Nephron progenitor cell (in vitro differentiated cells): ENCODE measurements around the gene ERC2.

Experiments used
- DNase-seq: peaks from one replicate; pipeline ENCODE4 v3.0.0; 2021
- H3K27ac Mint-ChIP-seq: 2 replicates; pipeline ENCODE4 v1.8.0; 2021; ENCODE audit warnings: mild to moderate bottlenecking, moderate library complexity, mixed read lengths
- H3K27me3 Mint-ChIP-seq: 2 replicates; pipeline ENCODE4 v1.8.0; 2021; ENCODE audit warnings: mild to moderate bottlenecking, low read depth, mixed read lengths; ENCODE audit not compliant: poor library complexity
- H3K36me3 Mint-ChIP-seq: 2 replicates; pipeline ENCODE4 v1.8.0; 2021; ENCODE audit warnings: low read depth, mixed read lengths
- H3K4me1 Mint-ChIP-seq: 2 replicates; pipeline ENCODE4 v1.8.0; 2021; ENCODE audit warnings: mixed read lengths
- H3K4me3 Mint-ChIP-seq: 2 replicates; pipeline ENCODE4 v1.8.0; 2021; ENCODE audit warnings: mild to moderate bottlenecking, moderate library complexity, mixed read lengths
- H3K9me3 Mint-ChIP-seq: 2 replicates; pipeline ENCODE4 v1.8.0; 2021; ENCODE audit warnings: mild to moderate bottlenecking, moderate library complexity, mixed read lengths
- TF ChIP-seq, protein P1 (sequence below): fragments of 200-600 bp; sonication (generic); IDR thresholded peaks from 2 replicates; pipeline ENCODE4 v1.5.0; 2021; ENCODE audit warnings: antibody characterized with exemption

Gene ERC2

DNA sequence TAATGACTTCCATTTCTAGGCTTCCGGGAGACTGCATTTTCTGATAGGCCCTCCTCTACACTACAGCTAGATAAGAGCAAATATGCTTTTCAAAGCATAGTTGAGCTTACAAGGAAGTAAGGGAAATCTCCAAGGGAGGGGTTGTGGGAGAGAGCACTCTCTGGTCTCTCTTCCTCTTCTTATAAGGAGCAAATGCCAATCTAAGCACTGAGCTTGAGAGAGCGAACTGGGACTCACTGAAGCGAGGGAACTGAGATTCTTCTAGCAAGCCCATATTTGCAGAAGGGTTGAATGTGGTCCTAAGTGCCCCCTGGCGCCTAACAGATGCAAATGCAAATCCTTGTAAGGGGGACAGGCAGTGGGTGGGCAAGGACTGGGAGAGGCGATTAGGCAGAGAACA is 164.8 kb downstream of the ERC2 start:
- Mint-ChIP-seq H3K27ac (no peak overlapping the region), H3K4me1 (peaks cover 7% of the 10 kb centered on the region), H3K36me3 (no peaks in the 10 kb centered on the region), H3K4me3 (no peak overlapping the region), H3K27me3 (no peaks in the 10 kb centered on the region), H3K9me3 (no peaks in the 10 kb centered on the region)
- DNase-seq, result peak; percentile 60
- TF ChIP-seq, protein P1, sequence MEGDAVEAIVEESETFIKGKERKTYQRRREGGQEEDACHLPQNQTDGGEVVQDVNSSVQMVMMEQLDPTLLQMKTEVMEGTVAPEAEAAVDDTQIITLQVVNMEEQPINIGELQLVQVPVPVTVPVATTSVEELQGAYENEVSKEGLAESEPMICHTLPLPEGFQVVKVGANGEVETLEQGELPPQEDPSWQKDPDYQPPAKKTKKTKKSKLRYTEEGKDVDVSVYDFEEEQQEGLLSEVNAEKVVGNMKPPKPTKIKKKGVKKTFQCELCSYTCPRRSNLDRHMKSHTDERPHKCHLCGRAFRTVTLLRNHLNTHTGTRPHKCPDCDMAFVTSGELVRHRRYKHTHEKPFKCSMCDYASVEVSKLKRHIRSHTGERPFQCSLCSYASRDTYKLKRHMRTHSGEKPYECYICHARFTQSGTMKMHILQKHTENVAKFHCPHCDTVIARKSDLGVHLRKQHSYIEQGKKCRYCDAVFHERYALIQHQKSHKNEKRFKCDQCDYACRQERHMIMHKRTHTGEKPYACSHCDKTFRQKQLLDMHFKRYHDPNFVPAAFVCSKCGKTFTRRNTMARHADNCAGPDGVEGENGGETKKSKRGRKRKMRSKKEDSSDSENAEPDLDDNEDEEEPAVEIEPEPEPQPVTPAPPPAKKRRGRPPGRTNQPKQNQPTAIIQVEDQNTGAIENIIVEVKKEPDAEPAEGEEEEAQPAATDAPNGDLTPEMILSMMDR, result peak; percentile 73

DNA sequence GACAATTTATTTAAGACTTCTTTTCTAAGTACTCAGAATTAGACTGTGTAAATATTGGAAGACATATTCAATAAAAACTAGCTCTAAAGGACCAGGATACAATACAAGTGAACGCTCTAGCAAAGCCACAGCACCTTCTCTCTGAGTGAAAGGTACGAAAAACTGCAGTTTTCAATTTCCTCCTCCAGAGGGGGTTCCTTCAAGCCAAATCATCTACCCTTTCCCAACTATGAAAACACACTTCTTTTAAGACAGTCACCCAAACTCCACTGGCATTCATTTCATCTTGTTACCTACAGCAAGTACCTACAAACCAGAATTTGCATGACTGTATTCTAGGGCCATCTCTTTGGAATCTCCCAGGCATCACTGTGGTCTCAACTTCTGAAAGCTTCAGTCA is 165.8 kb downstream of the ERC2 start:
- H3K4me1 Mint-ChIP-seq, result peaks cover 7% of the 10 kb centered on the region
- H3K36me3 Mint-ChIP-seq, result no peaks in the 10 kb centered on the region
- TF ChIP-seq, protein P1, result peak; percentile 51
- no peaks in the 10 kb centered on the region for H3K27me3 Mint-ChIP-seq
- no peak overlapping the region for H3K4me3 Mint-ChIP-seq
- H3K27ac Mint-ChIP-seq, result no peak overlapping the region
- no peak for DNase-seq
- no peaks in the 10 kb centered on the region for H3K9me3 Mint-ChIP-seq

DNA sequence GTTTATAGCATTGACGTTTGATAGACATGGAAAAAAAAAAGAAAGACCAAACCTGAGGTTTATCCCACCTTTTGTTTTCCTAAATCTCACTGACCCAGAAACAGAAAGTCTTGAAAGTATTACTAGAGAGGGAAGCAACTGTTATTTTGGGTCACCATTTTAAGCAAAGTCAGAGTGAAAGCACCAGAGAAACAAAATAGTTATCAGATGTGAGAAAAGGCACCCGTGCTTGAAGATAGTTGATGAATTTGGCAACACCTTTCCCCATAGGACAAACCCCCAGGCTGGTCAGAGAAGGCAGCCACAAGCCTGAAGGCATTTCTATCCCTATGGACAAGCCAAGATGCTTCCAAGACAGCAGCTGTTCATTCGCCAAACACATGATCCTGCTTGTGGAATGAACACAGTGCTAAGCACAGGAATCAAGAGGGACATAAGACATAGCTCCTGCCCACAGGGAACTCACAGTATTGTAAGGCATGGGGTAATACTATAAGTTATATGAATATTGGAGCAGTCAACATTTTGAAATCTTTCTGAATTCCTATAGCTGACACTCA is 170.9 kb downstream of the ERC2 start:
- Mint-ChIP-seq H3K36me3 (peaks cover 11% of the 10 kb centered on the region), H3K9me3 (no peaks in the 10 kb centered on the region), H3K4me3 (no peak overlapping the region), H3K27me3 (no peaks in the 10 kb centered on the region), H3K27ac (no peak overlapping the region), H3K4me1 (no peaks in the 10 kb centered on the region)
- TF ChIP-seq, protein P1, result no peak
- DNase-seq, result no peak

DNA sequence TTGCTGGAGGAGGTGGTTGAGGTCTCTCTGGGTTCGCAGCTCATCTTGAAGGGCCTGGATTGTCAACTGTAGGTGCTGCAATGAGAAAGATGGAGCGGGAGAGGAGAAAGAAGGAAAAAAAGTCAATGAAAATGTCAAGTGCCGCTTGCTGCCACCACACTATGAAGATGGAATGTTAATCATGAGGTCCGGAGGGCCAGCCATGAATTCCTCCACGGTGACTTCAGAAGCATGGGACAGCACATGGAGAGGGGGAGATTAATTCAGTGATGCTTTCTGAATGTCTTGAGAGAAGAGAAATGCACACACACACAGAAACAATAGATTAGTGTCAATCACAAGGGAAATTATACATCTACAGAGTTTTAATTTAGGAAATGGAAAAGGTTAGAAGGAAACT is 171.9 kb downstream of the ERC2 start:
- Mint-ChIP-seq H3K36me3 (peaks cover 11% of the 10 kb centered on the region), H3K27me3 (no peaks in the 10 kb centered on the region), H3K4me3 (no peak overlapping the region), H3K9me3 (no peaks in the 10 kb centered on the region), H3K27ac (no peak overlapping the region), H3K4me1 (no peaks in the 10 kb centered on the region)
- TF ChIP-seq, protein P1, result no peak
- no peak for DNase-seq

DNA sequence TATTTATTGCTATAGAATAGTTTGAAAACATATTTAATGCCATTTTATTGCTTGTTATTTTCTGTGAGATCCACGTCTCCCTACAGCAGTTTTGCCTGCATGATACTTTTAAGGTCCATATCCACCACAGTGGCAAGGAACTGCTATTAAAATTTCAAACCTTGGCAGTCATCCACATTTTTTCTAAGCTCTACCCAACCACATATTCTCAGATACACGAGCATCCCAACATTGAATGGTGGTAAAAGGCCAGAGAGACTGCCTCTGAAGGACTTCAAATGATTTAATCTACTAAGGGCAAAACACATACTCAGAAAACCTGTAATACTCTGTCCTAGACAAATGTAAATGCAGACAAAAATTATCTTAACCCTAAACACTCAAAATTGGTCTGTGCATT is 173.1 kb downstream of the ERC2 start:
- DNase-seq, result no peak
- no peaks in the 10 kb centered on the region for H3K27me3 Mint-ChIP-seq
- H3K4me3 Mint-ChIP-seq, result no peak overlapping the region
- H3K9me3 Mint-ChIP-seq, result no peaks in the 10 kb centered on the region
- no peak overlapping the region for H3K27ac Mint-ChIP-seq
- peaks cover 11% of the 10 kb centered on the region for H3K36me3 Mint-ChIP-seq
- H3K4me1 Mint-ChIP-seq, result no peaks in the 10 kb centered on the region
- TF ChIP-seq, protein P1, result no peak

DNA sequence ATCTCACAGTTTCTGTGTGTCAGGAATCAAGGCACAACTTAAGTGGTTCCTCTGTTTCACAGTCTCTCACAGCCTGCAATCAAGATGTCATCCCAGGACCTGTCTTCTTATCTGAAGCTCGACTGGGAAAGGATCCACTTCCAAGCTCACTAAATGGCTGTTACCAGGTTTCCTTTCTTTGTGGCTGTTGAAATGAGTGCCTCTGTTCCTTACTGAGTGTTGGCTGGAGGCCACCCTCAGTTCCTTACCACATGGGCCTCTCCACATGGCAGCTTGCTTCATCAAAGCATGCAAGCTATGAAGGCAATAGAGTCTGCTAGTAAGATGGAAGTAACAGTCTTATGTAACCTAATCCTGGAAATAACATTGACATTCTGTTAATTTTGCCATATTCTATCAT is 174.0 kb downstream of the ERC2 start:
- no peaks in the 10 kb centered on the region for H3K27me3 Mint-ChIP-seq
- no peaks in the 10 kb centered on the region for H3K9me3 Mint-ChIP-seq
- TF ChIP-seq, protein P1, result no peak
- no peak overlapping the region for H3K27ac Mint-ChIP-seq
- peaks cover 11% of the 10 kb centered on the region for H3K36me3 Mint-ChIP-seq
- peaks cover 4% of the 10 kb centered on the region for H3K4me1 Mint-ChIP-seq
- no peak overlapping the region for H3K4me3 Mint-ChIP-seq
- DNase-seq, result no peak
